ENCODE data around the gene VCX3A. TPM values are rescaled to one million over a fixed set of nuclear protein-coding genes. Genes with fewer than 3 reads are reported as not detected.

The VCX3A gene
- total RNA-seq, 4 donors from 2014 or later, result 0.56 TPM; not detected in 3

GRCh38 chrX:6545712-6546111 lies 10.8 kb upstream of the VCX3A start:
- H3K27ac ChIP-seq, result no peak overlapping the region
- TF ChIP-seq CTCF (IDR thresholded peaks at IDR 0.05) (no peak), POLR2A (IDR thresholded peaks at IDR 0.05) (no peak)
- no peak overlapping the region for H3K4me3 ChIP-seq (replicated peaks in 1 of 3)
- H3K36me3 ChIP-seq, result no peaks in the 10 kb centered on the region
- no peak for DNase-seq
- no peaks in the 10 kb centered on the region for H3K4me1 ChIP-seq
- no peaks in the 10 kb centered on the region for H3K27me3 ChIP-seq
- no peaks in the 10 kb centered on the region for H3K9me3 ChIP-seq
- WGBS, 2 donors, result 77 to 79% methylated on average over 2 to 5 of the region's 5 CpGs
- intact Hi-C loops (cut with DNase I), result no loop called here

GRCh38 chrX:6526564-6527136 lies 8.3 kb downstream of the VCX3A start:
- no peak for TF ChIP-seq CTCF (IDR thresholded peaks at IDR 0.05)
- no peak for TF ChIP-seq POLR2A (IDR thresholded peaks at IDR 0.05)
- intact Hi-C loops (cut with DNase I), result no loop called here
- DNase-seq, result no peak
- H3K27me3 ChIP-seq, result no peaks in the 10 kb centered on the region
- WGBS, 2 donors, result 72 to 82% methylated on average over 3 of the region's 3 CpGs
- no peaks in the 10 kb centered on the region for H3K4me1 ChIP-seq
- H3K9me3 ChIP-seq, result no peaks in the 10 kb centered on the region
- no peaks in the 10 kb centered on the region for H3K36me3 ChIP-seq
- H3K4me3 ChIP-seq (replicated peaks in 1 of 3), result no peak overlapping the region
- H3K27ac ChIP-seq, result no peak overlapping the region

GRCh38 chrX:6517376-6517775 lies 17.5 kb downstream of the VCX3A start:
- no peaks in the 10 kb centered on the region for H3K36me3 ChIP-seq
- TF ChIP-seq CTCF (IDR thresholded peaks at IDR 0.05) (no peak), POLR2A (IDR thresholded peaks at IDR 0.05) (no peak)
- no peaks in the 10 kb centered on the region for H3K9me3 ChIP-seq
- H3K27ac ChIP-seq, result no peak overlapping the region
- H3K4me3 ChIP-seq (replicated peaks in 1 of 3), result no peak overlapping the region
- intact Hi-C loops (cut with DNase I), result no loop called here
- DNase-seq, result no peak
- no peaks in the 10 kb centered on the region for H3K27me3 ChIP-seq
- WGBS, 2 donors, result 85 to 90% methylated on average over 6 of the region's 6 CpGs
- no peaks in the 10 kb centered on the region for H3K4me1 ChIP-seq

GRCh38 chrX:6506444-6506843 lies 28.5 kb downstream of the VCX3A start:
- H3K4me3 ChIP-seq (replicated peaks in 1 of 3), result no peak overlapping the region
- WGBS, 2 donors, result 92 to 93% methylated on average over 4 of the region's 4 CpGs
- H3K4me1 ChIP-seq, result no peaks in the 10 kb centered on the region
- no peaks in the 10 kb centered on the region for H3K27me3 ChIP-seq
- no peak for TF ChIP-seq POLR2A (IDR thresholded peaks at IDR 0.05)
- no peak for TF ChIP-seq CTCF (IDR thresholded peaks at IDR 0.05)
- intact Hi-C loops (cut with DNase I), result no loop called here
- H3K9me3 ChIP-seq, result no peaks in the 10 kb centered on the region
- no peak overlapping the region for H3K27ac ChIP-seq
- H3K36me3 ChIP-seq, result no peaks in the 10 kb centered on the region
- DNase-seq, result no peak

GRCh38 chrX:6505960-6506359 lies 29.0 kb downstream of the VCX3A start:
- no peaks in the 10 kb centered on the region for H3K36me3 ChIP-seq
- no peak overlapping the region for H3K27ac ChIP-seq
- no peak for DNase-seq
- TF ChIP-seq POLR2A (IDR thresholded peaks at IDR 0.05) (no peak), CTCF (IDR thresholded peaks at IDR 0.05) (no peak)
- intact Hi-C loops (cut with DNase I), result no loop called here
- WGBS, 2 donors, result 25 to 31% methylated on average over 2 of the region's 2 CpGs
- H3K9me3 ChIP-seq, result no peaks in the 10 kb centered on the region
- no peaks in the 10 kb centered on the region for H3K27me3 ChIP-seq
- H3K4me1 ChIP-seq, result no peaks in the 10 kb centered on the region
- H3K4me3 ChIP-seq (replicated peaks in 1 of 3), result no peak overlapping the region

Data from thyroid gland (tissue), 4 donors.